Breast epithelium (tissue), 4 donors: ENCODE measurements around the gene NAB1. TPM values are rescaled to one million over a fixed set of nuclear protein-coding genes. Genes with fewer than 3 reads are reported as not detected.

Experiments used
- DNase-seq, 2 donors: peaks; one replicate each; pipeline ENCODE4 v3.0.0-alpha.2; 2019; ENCODE audit warnings: low spot score in 2 of 2
- H3K27ac ChIP-seq, 2 donors: fragments of 200-600 bp; sonication (generic) in 1 of 2; one replicate each; pipeline ENCODE4 v1.5.1; 2016 to 2019; ENCODE audit warnings: mild to moderate bottlenecking in 1 of 2
- H3K27me3 ChIP-seq, 2 donors: fragments of 200-600 bp; sonication (generic) in 1 of 2; one replicate each; pipeline versions ENCODE4 v1.5.1 to v1.6.0; 2017 to 2019; ENCODE audit warnings: control low read depth in 1 of 2, mild to moderate bottlenecking in 1 of 2
- H3K36me3 ChIP-seq: fragments of 200-600 bp; one replicate; pipeline ENCODE4 v1.5.1; 2019
- H3K4me1 ChIP-seq, 2 donors: fragments of 200-600 bp; sonication (generic); one replicate each; pipeline ENCODE4 v1.5.1; 2016 to 2019; ENCODE audit warnings: control low read depth in 1 of 2
- H3K4me3 ChIP-seq, 3 donors: fragments of 200-600 bp; sonication (generic); 1 replicate in 2 of 3; 2 replicates in 1 of 3; pipeline ENCODE4 v1.5.1; 2016 to 2019; ENCODE audit warnings: mild to moderate bottlenecking in 3 of 3, moderate library complexity in 2 of 3
- H3K9me3 ChIP-seq, 2 donors: fragments of 200-600 bp; sonication (generic) in 1 of 2; one replicate each; pipeline ENCODE4 v1.5.1; 2016 to 2019; ENCODE audit warnings: control low read depth in 1 of 2
- POLR2A ChIP-seq: fragments of 450-650 bp; IDR thresholded peaks from one replicate; pipeline ENCODE4 v1.6.1; 2016; ENCODE audit warnings: antibody characterized with exemption, mild to moderate bottlenecking, moderate library complexity
- POLR2AphosphoS5 ChIP-seq, 3 donors: sonication (generic); formaldehyde crosslinking; IDR thresholded peaks; one replicate each; pipeline ENCODE4 v1.6.1; 2017; ENCODE audit warnings: antibody characterized with exemption in 3 of 3
- intact Hi-C: fragments of 100-400 bp; cut with DNase I; formaldehyde crosslinking; loops from one replicate; pipeline ENCODE4 v1.15.1; 2023; ENCODE audit warnings: low total_unique reads
- total RNA-seq, 3 donors: library from RNA; depleted of rRNA; stranded (reverse); fragments of >200 nt; gene quantifications; one replicate each; pipeline ENCODE4 v1.1.0, GENCODE V29; 2016
- TF ChIP-seq, protein P1 (sequence below), 3 donors: fragments of 450-650 bp; IDR thresholded peaks; one replicate each; pipeline ENCODE4 v1.5.1; 2016 to 2017; ENCODE audit warnings: antibody characterized with exemption in 3 of 3, mild to moderate bottlenecking in 3 of 3, moderate library complexity in 3 of 3

Gene NAB1
- total RNA-seq, 3 donors from 2014 or later = 40.2 to 76.2 (median 71.8) TPM

DNA sequence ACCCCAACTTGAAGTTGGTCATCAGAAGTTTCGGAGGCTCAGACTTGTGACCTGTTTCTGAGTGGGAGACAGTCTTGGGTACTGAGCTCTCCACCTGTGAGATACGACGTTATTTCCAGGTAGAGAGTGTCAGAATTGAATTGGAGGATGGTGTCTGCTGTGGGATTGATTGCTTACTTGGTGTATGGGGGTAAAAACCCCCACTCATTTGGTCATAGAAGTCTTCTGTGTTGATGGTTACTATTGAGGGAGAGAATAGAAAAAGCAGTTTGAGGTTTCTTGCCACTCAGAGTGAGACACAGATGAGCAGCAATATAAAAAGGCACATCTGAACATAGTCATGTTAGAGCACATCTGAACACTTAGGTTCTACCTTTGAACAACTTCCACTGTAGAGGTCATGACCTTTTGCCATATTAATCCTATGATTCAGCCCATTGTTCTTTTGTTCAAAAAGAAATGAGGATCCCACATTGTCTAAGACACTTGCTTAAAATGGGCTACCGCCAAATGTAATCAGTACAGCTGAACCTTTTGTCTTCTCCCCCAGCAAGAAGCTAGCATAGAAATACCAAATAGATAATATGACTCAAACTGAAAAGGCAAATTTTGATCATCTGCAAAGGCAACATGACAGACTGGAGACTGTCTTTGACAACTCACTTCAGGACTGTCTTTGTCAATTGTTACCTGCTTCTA lies 73.3 kb downstream of the NAB1 start:
- TF ChIP-seq POLR2AphosphoS5 (IDR thresholded peaks at IDR 0.05) = no peak
- TF ChIP-seq, protein P1, sequence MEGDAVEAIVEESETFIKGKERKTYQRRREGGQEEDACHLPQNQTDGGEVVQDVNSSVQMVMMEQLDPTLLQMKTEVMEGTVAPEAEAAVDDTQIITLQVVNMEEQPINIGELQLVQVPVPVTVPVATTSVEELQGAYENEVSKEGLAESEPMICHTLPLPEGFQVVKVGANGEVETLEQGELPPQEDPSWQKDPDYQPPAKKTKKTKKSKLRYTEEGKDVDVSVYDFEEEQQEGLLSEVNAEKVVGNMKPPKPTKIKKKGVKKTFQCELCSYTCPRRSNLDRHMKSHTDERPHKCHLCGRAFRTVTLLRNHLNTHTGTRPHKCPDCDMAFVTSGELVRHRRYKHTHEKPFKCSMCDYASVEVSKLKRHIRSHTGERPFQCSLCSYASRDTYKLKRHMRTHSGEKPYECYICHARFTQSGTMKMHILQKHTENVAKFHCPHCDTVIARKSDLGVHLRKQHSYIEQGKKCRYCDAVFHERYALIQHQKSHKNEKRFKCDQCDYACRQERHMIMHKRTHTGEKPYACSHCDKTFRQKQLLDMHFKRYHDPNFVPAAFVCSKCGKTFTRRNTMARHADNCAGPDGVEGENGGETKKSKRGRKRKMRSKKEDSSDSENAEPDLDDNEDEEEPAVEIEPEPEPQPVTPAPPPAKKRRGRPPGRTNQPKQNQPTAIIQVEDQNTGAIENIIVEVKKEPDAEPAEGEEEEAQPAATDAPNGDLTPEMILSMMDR (IDR thresholded peaks at IDR 0.05) = no peak
- TF ChIP-seq POLR2A = no peak
- Histone ChIP-seq H3K27ac (no peak overlapping the region), H3K9me3 (no peaks in the 10 kb centered on the region), H3K27me3 (no peaks in the 10 kb centered on the region), H3K4me1 (no peaks in the 10 kb centered on the region), H3K4me3 (no peak overlapping the region), H3K36me3 (no peaks in the 10 kb centered on the region)
- DNase-seq = no peak
- intact Hi-C loops = no loop called here

DNA sequence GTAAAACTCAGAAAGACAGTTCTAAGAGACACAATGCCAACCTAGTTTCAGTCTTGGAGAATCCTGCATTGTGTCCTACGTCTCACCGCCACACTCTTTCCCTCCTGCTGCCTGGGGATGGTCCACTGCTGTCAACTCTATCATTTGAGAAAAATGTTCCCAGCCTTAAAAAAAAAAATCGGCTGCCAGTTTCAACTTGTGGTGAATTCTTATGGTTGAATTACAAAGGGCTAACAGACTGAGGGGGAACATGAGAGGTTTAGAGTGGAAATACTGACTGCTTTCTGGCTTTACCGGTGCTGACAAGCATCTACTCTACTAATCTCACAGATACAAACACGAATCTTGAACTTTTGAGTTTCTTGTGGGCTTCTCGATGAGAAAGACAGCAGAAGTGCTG lies 74.0 kb downstream of the NAB1 start:
- Histone ChIP-seq H3K4me3 (no peak overlapping the region), H3K36me3 (no peaks in the 10 kb centered on the region), H3K27ac (no peak overlapping the region), H3K9me3 (no peaks in the 10 kb centered on the region), H3K4me1 (no peaks in the 10 kb centered on the region), H3K27me3 (no peaks in the 10 kb centered on the region)
- intact Hi-C loops = no loop called here
- DNase-seq = no peak
- TF ChIP-seq POLR2A (no peak), POLR2AphosphoS5 (IDR thresholded peaks at IDR 0.05) (no peak)
- TF ChIP-seq, protein P1 (IDR thresholded peaks at IDR 0.05) = no peak

DNA sequence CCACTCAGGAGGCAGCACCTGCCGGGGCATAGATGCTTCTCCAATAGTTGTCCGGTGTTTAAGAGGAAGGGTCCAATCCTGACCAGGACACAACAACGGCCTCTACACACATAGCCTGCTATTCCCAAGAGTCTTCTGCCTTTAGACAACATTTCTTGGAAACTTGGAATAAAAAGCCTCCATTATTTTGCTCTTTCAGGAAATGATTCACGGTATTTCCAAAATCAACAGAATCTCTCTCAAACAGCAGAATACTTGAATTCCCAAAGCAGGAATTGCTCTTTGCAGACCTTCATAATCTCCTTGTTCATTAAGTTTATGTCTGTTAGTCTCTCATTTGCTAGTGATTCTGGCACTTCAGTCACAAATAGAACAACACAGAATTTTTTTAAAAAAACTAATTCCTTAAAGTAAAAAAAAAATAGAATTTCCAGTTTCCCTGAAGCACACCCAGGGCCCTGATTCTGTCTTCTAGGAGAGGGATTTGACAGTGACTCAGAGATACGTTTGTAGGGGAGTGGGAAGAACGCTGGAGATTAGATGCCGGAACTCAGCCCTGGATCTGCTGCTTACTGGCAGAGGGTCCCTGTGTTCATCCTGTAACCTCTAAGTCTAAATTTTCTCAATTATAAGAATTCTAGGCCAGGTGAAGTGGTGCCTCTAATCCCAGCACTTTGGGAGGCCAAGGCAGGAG lies 74.7 kb downstream of the NAB1 start:
- Histone ChIP-seq H3K36me3 (no peaks in the 10 kb centered on the region), H3K27me3 (no peaks in the 10 kb centered on the region), H3K27ac (no peak overlapping the region), H3K4me3 (no peak overlapping the region), H3K9me3 (no peaks in the 10 kb centered on the region), H3K4me1 (no peaks in the 10 kb centered on the region)
- TF ChIP-seq, protein P1 (IDR thresholded peaks at IDR 0.05) = no peak
- no peak for TF ChIP-seq POLR2A
- TF ChIP-seq POLR2AphosphoS5 (IDR thresholded peaks at IDR 0.05) = no peak
- DNase-seq = no peak
- intact Hi-C loops = no loop called here

DNA sequence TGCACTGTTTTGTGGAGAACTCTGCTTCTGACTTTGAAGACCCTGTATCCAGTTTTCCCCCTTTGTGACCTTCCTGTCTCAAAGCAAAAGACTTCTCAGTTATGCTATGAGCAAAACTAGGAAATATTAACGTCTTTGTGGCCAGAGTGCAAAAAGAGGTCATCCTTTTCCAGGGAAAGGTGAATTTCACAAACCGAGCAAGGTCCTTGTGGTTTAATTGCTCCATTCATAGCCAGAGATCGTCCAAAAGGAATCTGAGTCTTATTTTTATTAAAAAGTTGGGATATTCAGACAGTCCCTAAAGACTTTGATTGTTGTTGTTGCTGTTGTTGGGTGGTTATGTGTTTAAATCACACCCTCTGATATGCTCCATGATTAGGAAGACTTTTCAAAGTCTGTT lies 77.4 kb downstream of the NAB1 start:
- Histone ChIP-seq H3K9me3 (no peaks in the 10 kb centered on the region), H3K27me3 (no peaks in the 10 kb centered on the region), H3K27ac (no peak overlapping the region), H3K4me1 (no peaks in the 10 kb centered on the region), H3K4me3 (no peak overlapping the region), H3K36me3 (no peaks in the 10 kb centered on the region)
- intact Hi-C loops = no loop called here
- TF ChIP-seq, protein P1 (IDR thresholded peaks at IDR 0.05) = no peak
- no peak for TF ChIP-seq POLR2AphosphoS5 (IDR thresholded peaks at IDR 0.05)
- TF ChIP-seq POLR2A = no peak
- DNase-seq = no peak

DNA sequence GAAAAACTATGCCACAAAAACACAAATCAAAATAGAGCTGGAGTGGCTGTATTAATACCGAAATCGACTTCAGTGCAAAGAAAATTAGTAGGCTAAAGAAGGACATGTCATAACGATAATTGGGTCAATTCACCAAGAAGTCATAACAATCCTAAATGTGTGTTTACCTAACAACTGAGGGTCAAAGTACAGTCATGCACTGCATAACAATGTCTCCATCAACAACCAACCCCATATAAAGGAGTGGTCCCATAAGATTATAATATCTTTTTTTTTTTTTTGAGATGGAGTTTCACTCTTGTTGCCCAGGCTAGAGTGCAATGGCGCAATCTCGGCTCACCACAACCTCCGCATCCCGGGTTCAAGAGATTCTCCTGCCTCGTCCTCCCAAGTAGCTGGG lies 87.5 kb downstream of the NAB1 start:
- H3K27ac ChIP-seq = no peak overlapping the region
- no peak for TF ChIP-seq POLR2AphosphoS5 (IDR thresholded peaks at IDR 0.05)
- TF ChIP-seq, protein P1 (IDR thresholded peaks at IDR 0.05) = no peak
- no peak for TF ChIP-seq POLR2A
- no peaks in the 10 kb centered on the region for H3K9me3 ChIP-seq
- intact Hi-C loops = no loop called here
- H3K36me3 ChIP-seq = no peaks in the 10 kb centered on the region
- H3K27me3 ChIP-seq = no peaks in the 10 kb centered on the region
- H3K4me3 ChIP-seq = no peak overlapping the region
- H3K4me1 ChIP-seq = no peaks in the 10 kb centered on the region
- DNase-seq = no peak
